NT2/D1 (cell line): ENCODE results near the gene ACSM3.

Experiments
- DNase-seq: peaks from one replicate; pipeline ENCODE4 v3.0.0-alpha.2; 2011; ENCODE audit warnings: low read depth, low spot score
- H3K27me3 ChIP-seq: 2 replicates; pipeline ENCODE4 v1.6.0; 2011; ENCODE audit warnings: mild to moderate bottlenecking; ENCODE audit not compliant: insufficient read length, insufficient read depth
- H3K36me3 ChIP-seq: 2 replicates; pipeline ENCODE4 v1.6.1; 2011; ENCODE audit warnings: mild to moderate bottlenecking, low read length, mixed read lengths; ENCODE audit not compliant: insufficient read depth, insufficient read length
- H3K4me1 ChIP-seq: 2 replicates; pipeline ENCODE4 v1.5.1; 2011; ENCODE audit not compliant: insufficient read depth, insufficient read length
- H3K4me3 ChIP-seq: 2 replicates; pipeline ENCODE4 v1.5.1; 2011; ENCODE audit warnings: low read depth; ENCODE audit not compliant: insufficient read length
- H3K9ac ChIP-seq: 2 replicates; pipeline ENCODE4 v1.6.0; 2011; ENCODE audit warnings: low read depth; ENCODE audit not compliant: insufficient read length
- H3K9me3 ChIP-seq: 2 replicates; pipeline ENCODE4 v1.5.1; 2011; ENCODE audit warnings: mild to moderate bottlenecking, low read length; ENCODE audit not compliant: insufficient read depth
- SUZ12 ChIP-seq: IDR thresholded peaks from 2 replicates; pipeline ENCODE4 v1.6.1; 2011; ENCODE audit not compliant: insufficient read length, insufficient read depth; ENCODE audit errors: extremely low read depth
- YY1 ChIP-seq: IDR thresholded peaks from 2 replicates; pipeline ENCODE4 v1.6.1; 2011; ENCODE audit not compliant: insufficient read length, insufficient read depth
- ZNF274 ChIP-seq: IDR thresholded peaks from 2 replicates; pipeline ENCODE4 v1.6.1; 2011; ENCODE audit warnings: mild to moderate bottlenecking, low read depth, low read length

ACSM3 gene

DNA sequence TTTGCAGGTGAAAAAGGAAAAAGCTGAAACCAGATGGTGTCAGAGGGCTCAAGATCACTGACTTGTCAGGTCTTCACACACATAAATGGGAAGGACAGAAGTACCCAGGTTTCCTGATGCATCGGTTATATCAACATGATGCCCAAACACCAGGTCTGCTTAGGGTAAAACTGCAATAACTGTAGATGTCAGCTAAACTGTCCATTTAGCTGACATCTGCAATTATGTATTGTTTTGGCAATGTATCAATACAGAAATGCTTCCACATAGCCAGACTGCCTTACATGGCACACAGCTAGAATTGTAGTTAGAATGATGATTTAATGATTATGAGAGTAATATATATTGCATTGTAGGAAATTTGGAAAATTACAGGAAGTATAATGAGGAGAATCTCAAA is 5.0 kb downstream of the ACSM3 start:
- TF ChIP-seq YY1: no peak
- TF ChIP-seq ZNF274: no peak
- no peak for TF ChIP-seq SUZ12
- Histone ChIP-seq H3K4me1 (no peaks in the 10 kb centered on the region), H3K36me3 (no peaks in the 10 kb centered on the region), H3K9ac (no peak overlapping the region), H3K4me3 (no peak overlapping the region), H3K9me3 (no peaks in the 10 kb centered on the region), H3K27me3 (no peaks in the 10 kb centered on the region)
- no peak for DNase-seq

DNA sequence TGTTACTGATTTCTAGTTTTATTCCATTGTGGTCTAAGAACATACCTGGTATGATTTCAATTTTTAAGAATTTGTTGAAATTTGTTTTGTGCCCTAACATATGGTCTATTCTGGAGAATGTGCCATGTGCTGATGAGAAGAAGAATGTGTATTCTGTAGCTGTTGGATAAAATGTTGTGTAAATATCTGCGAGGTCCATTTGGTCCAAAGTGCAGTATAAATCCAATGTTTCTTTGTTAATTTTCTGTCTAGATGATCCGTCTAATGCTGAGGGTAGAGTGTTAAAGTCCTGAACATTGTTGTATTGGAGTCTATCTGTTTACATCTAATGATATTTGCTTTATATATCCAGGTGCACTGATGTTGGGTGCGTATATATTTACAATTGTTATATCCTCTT is 9.9 kb downstream of the ACSM3 start:
- no peak for DNase-seq
- TF ChIP-seq ZNF274: no peak
- no peak for TF ChIP-seq YY1
- no peak for TF ChIP-seq SUZ12
- H3K9ac ChIP-seq: no peak overlapping the region
- no peaks in the 10 kb centered on the region for H3K36me3 ChIP-seq
- no peak overlapping the region for H3K4me3 ChIP-seq
- H3K4me1 ChIP-seq: peaks cover 2% of the 10 kb centered on the region
- H3K27me3 ChIP-seq: no peaks in the 10 kb centered on the region
- H3K9me3 ChIP-seq: no peaks in the 10 kb centered on the region

DNA sequence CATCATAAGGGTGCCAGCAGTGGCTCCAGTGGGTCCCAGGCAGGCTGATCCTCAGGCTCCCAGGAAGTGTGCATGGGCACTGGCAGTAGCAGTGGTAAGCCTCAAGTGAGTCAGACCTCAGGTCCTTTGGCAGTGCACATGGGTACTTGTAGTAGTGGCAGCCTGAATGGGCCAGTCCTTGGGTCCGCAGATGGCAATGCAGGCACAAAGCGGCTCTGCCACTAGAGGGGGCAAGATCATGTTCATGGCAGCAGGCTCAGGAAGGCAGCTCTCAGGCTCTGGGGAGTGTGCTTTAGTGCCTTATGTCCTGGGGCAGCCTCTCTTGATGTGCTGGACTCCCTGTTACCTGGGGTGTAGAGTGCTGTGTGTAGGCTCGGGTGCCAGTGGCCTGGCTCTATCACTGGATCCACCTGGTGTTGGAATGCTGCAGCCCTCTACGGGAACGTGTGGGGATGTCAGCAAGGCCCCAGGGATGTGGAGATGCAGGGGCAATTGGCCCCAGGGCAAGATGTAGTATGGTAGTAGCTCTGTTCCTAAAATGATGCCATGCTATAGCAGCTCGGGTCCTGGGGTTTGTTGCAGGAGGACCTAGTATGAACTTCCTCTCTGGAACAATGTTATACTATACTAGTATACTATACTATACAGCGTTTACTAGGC is 11.0 kb downstream of the ACSM3 start:
- Histone ChIP-seq H3K36me3 (no peaks in the 10 kb centered on the region), H3K9me3 (no peaks in the 10 kb centered on the region), H3K4me3 (no peak overlapping the region), H3K4me1 (peaks cover 2% of the 10 kb centered on the region), H3K27me3 (no peaks in the 10 kb centered on the region), H3K9ac (no peak overlapping the region)
- TF ChIP-seq YY1 (no peak), ZNF274 (no peak), SUZ12 (no peak)
- DNase-seq: peak; percentile 80

DNA sequence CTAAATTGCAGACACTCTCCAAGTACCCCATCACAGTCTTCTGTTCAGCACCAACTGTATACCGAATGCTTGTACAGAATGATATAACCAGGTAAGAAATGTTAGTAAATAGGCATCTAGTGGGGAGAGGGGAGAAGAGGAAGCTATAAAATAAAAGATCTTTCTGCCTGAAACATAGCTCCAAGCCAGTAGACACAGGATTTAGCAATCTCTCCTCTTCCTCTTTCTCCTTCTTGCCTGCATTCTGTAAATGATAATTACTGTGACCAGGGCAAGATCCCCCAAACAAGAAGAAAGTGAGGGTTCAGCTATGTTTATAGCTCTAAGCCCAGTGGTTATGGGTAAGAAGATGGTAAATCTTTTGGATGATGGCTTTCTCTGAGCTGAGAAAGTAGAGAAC is 17.9 kb downstream of the ACSM3 start:
- no peaks in the 10 kb centered on the region for H3K9me3 ChIP-seq
- H3K4me1 ChIP-seq: no peaks in the 10 kb centered on the region
- no peak overlapping the region for H3K4me3 ChIP-seq
- TF ChIP-seq YY1 (no peak), SUZ12 (no peak), ZNF274 (no peak)
- no peaks in the 10 kb centered on the region for H3K27me3 ChIP-seq
- H3K36me3 ChIP-seq: no peaks in the 10 kb centered on the region
- H3K9ac ChIP-seq: no peak overlapping the region
- DNase-seq: no peak

DNA sequence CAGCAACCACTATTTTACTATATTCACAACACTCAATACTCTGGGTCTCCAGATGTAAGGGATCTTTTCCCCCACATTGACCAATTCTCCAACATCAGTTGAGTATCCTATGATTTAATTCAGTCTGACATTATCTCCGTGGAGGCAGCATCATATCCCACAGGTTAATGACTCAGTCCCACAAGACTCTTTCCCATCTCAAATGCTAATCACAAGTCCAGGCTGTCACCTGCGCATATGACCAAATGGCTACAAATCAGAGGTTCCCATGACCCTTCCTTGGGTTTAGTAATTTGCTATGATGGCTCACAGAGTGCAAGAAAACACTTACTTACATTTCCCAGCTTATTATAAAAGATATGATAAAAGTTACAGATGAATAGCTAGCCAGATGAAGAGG is 18.7 kb downstream of the ACSM3 start:
- H3K36me3 ChIP-seq: no peaks in the 10 kb centered on the region
- H3K9me3 ChIP-seq: no peaks in the 10 kb centered on the region
- H3K4me1 ChIP-seq: no peaks in the 10 kb centered on the region

DNA sequence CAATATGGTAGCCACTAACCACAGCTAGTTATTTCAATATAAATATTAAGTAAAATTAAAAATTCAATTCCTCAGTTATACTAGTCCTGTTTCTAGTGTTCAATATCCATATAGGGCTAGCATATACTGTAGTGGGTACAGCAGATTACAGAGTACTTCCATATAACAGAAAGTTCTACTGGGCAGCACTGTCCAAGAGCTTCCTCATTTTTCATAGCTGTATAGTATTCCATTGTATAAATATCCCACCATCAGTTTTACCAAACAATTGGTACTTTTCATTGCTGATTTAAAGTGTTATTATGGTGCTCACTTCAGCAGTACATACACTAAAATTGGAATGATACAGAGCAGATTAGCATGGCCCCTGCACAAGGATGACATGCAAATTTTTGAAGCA is 20.4 kb downstream of the ACSM3 start:
- Histone ChIP-seq H3K27me3 (no peaks in the 10 kb centered on the region), H3K4me1 (no peaks in the 10 kb centered on the region), H3K9ac (no peak overlapping the region), H3K36me3 (no peaks in the 10 kb centered on the region), H3K9me3 (no peaks in the 10 kb centered on the region), H3K4me3 (no peak overlapping the region)
- DNase-seq: no peak
- no peak for TF ChIP-seq ZNF274
- no peak for TF ChIP-seq YY1
- TF ChIP-seq SUZ12: no peak

More for the DNA sequence above, 18.7 kb downstream of the ACSM3 start:
- Histone ChIP-seq H3K4me3 (no peak overlapping the region), H3K9ac (no peak overlapping the region), H3K27me3 (no peaks in the 10 kb centered on the region)
- TF ChIP-seq YY1 (no peak), ZNF274 (no peak), SUZ12 (no peak)
- no peak for DNase-seq

DNA sequence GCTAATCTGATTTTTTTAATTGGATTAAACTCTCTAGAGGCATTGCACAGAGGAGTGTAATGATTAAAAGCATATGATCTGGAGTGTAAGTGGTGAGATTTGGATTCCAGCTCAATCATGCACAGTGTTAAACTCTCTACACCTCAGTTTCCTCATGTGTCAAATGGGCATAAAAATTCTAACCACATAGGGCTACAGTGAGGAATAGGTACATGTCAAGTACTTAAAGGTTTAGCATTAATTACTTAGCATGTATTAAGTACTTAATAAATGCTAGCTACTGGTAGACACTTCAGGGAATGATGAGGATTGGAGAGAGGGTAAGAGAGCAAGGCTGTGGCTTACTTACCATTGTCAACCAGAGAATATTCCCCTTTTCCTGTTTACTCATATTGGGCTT is 25.3 kb downstream of the ACSM3 start:
- DNase-seq: no peak

More for the DNA sequence above, 25.3 kb downstream of the ACSM3 start:
- Histone ChIP-seq H3K36me3 (no peaks in the 10 kb centered on the region), H3K9me3 (no peaks in the 10 kb centered on the region), H3K4me1 (no peaks in the 10 kb centered on the region), H3K9ac (no peak overlapping the region), H3K4me3 (no peak overlapping the region), H3K27me3 (no peaks in the 10 kb centered on the region)
- TF ChIP-seq YY1 (no peak), ZNF274 (no peak), SUZ12 (no peak)
